GM21723 (cell line): ENCODE results near the gene TGFBRAP1.
"Not testable (repeated sequence)": the region's sequence is repeated elsewhere in the genome, so short reads cannot be mapped to it uniquely, and the experiment has no call there.

Experiments
- ATAC-seq: cut with Tn5 transposase; IDR thresholded peaks from one replicate; pipeline ENCODE4 v1.9.1; 2021; ENCODE audit warnings: mild to moderate bottlenecking, moderate library complexity; ENCODE audit not compliant: unreplicated experiment

Gene TGFBRAP1

DNA sequence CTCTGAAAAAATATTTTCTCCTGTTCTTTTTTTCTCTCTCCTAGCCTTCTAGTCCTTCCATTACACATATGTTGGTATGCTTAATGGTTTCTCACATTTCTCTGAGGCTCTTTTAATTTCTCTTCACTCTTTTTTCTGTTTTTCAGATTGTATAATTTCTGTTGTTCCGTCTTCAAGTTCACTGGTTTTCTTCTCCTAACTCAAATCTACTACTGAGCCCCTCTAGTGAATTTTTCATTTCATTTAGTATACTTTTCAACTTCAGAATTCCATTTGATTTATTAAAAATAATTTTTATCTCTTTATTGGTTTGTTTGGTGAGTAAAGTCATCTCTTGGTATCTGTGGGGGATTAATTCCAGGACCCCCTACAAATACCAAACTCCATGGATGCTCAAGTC is 27.6 kb upstream of the TGFBRAP1 start:
- ATAC-seq = no peak

DNA sequence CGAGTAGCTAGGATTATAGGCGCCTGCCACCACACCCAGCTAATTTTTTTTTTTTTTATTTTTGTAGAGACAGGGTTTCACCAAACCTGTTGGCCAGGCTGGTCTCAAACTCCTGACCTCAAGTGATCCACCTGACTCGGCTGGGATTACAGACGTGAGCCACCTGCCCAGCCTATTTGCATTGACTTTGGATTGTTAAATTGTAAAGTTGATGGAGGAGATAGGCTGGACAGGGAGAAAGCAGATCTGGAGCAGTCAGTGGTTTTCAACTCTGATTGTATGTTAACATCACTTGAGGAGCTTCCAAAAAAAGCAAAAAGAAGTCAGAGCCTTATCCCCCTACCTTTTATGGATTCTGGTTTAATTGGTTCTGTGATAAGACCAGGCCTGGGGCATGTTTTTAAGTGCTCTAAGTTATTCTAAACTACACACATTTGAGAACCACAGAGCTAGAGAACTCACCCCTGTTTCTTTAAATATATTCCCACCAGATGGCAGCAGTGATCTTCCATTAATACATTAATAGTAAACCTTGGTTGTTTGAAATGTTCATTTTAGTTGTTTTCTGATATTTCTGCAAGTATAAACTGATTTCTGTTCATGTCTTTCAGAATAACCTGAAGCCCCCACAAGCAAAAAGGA is 15.3 kb upstream of the TGFBRAP1 start:
- ATAC-seq = no peak

DNA sequence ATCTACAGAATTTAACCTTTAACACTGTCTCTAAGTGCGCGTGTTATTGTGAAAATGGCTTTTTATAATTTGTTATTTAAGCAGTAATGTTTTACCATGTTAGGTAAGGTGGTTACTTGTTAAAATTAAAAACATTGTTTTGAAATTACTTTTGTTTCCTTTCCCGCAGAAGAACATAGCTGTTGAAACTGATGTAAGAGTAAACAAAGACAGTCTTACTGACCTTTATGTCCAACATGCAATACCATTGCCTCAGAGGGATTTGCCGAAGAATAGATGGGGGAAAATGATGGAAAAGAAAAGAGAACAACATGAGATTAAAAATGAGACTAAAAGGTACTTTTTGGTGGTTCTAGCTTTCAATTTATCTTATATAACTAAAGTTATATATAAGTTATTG is 9.9 kb upstream of the TGFBRAP1 start:
- ATAC-seq = no peak

DNA sequence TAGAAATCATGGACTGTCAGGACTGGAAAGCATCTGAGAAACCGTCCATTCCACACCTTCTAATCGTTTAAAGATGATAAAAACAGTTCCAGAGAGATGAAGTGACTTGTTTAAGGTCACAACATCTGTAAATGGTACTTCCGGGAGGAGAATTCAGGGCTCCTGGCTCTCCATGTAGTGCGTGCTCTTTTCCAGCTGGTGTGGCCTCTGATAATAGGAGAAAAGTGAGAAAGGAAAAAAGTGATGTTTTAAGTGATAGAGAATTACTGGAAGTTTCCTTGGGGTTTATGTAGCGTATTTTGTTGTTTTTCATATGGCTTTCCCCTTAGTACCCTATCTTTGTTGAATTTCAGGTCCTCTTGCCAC is 8.5 kb upstream of the TGFBRAP1 start:
- peak; percentile 12 for ATAC-seq

DNA sequence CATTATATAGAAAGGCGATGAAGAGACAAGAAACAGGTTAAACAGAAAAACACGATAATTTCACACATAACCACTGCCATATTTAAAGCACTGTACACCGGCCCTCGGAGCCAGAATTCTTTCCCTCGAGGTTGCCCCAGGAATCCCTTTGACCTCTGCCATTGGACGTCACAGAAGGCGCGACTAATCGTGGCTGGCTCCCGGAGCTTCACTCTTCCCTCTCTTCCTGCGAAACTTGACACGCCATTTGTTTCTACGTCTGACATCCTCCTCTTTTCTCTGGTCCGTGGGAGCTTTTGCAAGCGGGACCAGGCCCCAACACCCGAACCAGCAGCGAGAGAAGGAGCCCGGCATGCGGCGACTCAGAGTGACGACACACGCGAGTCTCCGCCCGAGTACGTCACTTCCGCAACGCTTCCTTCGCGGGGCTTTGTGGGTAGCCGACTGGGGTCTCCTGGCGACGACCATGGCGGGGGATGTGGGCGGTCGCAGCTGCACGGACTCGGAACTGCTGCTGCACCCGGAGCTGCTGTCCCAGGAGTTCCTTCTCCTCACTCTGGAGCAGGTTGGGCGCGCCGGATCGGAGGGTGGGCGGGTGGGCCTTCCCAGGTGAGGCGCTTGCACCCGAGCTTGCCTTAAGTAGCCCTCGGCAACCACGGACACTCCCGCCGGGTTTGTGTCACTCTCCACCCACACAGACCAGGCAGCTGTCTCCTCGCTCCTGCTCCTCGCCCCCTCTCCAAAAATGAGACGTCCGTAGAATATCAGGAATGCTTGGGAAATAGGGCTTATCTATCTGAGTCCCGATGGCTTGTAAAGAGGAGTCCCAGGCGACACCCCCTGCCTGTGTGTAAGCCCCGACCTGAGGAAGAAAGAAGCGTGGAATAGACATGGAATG is 7.8 kb upstream of the TGFBRAP1 start, which contains the start of gene C2orf49:
TSS of gene C2orf49 (plus strand) at position 419 of the 898 bp plus-strand sequence. CDS start at position 467, 48 bp downstream.
- ATAC-seq = peak; percentile 95

DNA sequence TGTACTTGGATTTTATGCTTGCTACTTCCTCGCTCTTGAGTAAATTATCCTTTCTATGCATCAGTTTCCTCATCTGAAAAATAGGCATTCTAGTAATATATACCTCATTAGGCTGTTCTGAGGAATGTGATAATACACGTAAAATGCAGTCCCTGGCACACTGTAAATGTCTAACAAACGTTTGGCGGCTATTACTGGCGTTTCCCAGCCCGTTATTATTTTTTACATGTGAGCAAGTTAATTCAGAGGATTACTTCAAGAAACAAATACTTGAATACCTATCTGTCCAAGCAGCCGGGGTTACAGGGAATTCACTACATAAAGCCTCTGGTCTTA is 7.2 kb upstream of the TGFBRAP1 start:
- no peak for ATAC-seq

DNA sequence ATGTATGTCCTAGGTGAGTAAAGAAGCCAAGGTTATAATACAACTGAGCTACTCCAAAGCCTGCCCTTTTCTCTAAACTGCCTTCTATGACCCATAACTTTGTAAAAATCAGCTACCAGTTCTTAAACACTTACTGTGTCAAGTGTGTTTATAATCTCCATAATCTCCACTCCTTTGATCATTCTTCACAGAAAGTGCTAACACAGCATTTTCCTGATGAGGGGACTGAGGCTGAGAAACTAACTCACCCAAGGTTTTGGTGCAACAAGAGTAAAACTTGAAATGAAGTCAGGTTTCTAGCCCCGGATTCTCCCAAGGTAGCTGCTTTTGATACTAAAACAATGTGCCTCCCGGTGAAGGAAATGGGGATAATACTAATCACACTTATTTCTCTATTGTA is 5.9 kb upstream of the TGFBRAP1 start:
- ATAC-seq = no peak

DNA sequence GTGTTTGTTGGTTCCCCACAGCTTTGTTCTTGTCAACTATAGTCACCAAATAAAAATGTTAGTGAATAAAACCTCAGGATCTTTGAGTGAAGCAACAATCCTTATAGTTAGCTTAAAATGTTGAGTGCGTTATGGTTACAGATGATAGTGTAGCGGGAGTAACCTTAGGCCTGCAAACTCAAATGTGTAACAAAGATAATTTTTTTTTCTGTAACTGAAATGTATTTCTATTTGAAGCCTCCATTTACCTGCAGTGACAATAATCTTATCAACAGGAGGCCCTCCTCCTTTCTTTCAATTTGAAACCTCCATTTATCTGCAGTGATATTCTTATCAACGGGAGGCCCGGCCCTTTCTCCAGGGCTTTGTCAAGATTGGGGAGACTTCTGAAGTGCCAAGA is 4.7 kb upstream of the TGFBRAP1 start:
- no peak for ATAC-seq

DNA sequence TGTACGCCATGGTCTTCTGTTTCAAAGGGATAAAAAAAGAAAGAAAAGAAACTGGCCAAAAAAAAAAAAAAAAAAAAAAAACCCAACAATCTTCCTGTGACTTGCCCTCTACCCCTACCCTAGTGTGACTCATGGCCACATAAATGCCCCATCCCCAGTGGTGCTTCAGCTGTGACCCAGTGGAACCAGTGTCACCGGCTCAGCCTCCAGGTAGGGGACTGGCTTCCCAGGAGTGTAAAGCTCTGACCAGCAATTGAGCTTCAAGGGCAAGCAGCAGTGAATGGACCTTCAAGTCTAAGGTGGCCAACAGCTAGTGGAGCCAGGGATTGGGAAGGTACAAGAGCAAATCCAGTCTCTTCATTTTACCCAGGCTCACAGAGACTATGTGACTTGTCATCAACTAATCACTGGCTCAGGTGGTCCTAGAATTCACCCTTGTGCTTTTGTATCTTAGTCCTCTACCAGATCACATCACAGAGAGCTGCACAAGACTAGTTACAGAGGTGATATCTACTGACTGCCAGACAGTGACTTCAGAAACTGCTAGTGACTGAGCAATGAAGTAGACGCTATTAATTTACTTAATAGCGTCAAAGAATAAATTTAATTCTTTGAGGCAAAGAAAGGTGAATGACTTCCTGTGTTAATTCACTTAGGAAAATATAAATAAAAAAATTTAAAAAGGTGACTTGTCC is 1.3 kb upstream of the TGFBRAP1 start:
- ATAC-seq = no peak

DNA sequence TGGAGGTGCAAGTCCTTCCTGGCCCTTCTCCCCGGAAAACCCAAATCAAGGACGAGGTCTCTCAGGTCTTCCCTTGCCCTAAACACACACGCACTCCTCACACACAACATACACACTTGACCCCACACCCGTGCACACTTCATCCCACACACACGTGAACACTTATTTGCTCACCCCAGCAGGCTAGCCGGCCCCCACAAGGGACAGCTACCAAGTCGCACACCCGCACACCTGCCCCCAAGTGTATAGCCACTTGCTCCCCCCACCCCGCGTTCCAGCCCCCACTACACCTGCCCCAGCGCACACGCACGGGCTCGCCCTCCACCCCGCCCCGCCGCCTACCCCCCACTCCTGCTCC is 359 bp downstream of the TGFBRAP1 start:
- no peak for ATAC-seq

DNA sequence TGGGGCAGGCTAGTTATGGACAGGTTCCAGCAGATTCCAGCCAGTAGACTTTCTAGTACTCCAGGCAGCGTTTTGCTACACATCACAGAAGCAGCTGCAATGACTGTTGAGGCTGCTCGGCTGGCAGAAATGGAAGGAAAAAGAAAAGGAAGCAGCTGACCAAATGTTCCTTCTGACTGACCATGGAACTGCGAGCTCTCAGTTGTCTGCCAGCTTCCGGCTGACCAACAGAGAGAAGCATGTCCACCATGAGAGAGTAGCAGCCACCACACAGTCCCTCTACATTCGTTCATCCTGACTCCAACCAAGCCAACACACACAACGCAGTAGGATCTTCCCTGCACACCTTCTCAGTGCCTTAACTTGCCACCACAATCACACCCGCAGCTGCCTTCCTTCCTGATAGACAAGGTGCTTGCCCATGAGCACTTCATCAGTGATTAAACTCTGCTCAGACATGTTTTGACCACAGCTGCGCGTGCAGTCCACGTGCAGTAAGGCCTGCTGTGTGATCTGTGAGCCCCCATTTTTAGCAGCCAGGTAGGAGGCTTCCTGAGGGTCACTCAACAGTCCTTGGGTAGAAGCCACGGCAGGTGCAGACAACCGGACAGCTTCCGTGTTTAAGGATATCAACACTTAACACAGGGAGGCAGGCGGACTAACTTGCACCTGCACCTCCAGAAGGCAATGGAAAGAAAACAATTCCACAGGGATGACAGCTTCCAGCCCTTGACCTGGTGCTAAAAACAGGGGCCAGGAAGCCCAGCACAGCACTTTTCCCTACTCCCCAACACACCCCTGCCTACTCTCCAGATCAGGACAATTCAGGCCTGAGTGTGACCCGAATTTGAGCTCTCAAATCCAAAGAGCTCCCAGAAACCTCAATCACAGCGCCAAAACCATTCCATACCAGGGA is 996 bp downstream of the TGFBRAP1 start:
- ATAC-seq = no peak

DNA sequence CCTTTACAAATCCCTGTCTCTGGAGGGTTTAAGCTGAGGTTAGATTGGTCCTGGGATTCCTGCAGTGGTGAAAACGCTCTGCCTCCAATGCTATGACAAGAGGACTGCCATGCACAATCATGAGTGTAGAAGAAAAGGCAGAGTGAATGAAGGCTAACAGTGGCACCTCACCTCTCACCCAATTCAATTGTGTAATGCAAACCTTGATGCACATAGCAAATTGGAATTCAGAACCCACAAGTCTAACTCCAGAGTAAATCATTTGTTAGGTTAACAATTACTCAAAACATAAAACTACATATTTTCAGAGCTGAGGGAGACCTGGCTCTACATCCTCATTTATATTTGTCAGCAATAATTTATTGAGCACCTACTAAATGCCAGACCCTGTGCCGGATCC is 1.8 kb downstream of the TGFBRAP1 start:
- ATAC-seq = no peak

DNA sequence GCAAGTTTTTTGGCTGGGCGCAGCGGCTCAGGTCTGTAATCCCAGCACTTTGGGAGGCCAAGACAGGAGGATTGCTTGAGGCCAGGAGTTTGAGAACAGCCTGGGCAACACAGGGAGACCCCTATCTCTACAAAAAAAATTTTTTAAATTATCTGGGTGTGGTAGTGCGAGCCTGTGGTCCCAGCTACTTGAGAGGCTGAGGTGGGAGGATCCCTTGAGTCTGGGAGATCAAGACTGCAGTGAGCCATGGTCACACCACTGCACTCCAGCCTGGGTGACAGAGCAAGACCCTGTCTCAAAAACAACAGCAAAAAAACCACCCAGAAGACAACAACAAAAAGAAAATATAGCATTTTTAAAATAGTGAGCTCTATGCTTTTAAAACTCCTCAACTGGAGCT is 2.3 kb downstream of the TGFBRAP1 start:
- not testable (repeated sequence) for ATAC-seq

DNA sequence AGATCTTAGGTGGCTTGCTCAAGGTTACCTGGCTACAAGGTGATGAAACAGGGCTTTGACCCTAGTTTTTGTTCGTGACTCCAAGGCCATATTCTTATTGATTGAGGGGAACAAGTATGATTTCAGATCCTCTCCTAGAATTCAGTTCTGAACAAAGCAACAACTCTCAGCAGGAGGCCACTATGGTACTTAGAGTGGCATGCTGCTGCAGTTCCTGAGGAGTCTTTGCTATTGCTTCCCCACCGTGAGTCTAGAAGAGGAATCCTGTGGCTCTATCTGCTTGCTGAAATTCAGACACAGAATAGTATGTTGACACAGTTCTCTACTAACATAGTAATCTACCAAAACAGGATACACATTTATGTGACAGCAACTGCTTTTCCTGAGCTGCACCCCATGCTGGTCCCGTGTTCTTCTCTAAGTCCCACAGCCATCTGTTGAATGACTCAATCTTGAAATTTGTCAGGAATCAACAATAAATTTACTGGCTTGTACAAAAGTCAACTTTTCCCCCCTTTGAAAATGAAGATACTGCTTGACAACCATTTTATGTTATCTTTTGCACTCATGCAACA is 4.1 kb downstream of the TGFBRAP1 start:
- ATAC-seq = no peak

DNA sequence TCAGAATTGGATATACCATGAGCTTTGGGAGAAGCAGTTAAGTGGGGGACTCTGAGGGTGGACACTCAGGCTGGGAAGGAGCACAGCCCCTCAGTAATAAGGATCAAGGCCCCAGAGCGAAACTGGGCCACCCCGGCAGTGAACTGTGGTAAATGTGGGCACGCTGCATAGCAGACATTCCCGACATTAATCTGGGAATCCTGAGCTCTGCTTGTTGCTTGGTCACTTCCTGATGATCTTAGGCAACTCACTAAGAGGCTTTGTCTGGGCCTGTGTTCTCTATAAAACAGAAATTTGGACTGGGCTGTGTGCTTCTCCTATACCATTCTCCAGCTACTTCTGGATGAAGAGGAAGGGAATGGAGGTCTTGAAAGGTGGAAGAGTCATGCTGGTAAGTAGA is 4.8 kb downstream of the TGFBRAP1 start:
- no peak for ATAC-seq

DNA sequence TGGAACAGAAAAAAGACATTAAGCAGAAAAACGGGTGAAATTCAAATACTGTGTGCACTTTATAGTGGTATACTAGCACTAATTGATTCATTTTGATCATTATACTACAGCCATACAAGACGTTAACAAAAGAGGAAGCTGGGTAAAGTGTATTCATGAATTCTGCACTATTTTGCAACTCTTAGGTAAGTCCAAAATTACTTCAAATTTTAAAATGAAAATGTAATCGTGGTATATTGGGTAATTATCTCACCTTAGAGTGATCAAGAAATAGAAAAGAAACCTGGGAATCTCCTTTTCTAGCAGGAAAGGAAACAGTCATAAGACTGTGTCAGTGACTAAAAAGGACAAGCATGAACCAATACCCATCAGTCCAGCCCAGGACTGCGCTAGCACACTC is 5.4 kb downstream of the TGFBRAP1 start:
- no peak for ATAC-seq

DNA sequence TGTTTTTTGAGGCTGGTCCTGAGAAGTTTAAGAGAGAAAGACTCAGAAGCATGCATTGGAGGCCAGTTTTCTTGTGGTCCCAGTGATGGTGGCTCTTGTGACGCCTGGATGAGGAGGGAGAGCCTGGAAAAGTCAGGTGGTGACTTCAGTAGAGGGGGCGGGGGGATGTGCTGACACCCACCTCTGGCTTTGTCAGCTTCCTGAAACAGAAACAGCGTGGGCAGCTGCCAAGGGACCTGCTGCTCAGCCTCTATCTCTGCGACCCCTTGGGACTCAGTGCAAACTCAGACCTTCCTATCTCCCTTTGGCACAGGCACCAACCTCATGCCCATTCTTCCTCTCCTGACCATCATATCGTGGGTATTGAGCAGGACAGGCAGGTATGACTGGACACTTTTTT is 6.4 kb downstream of the TGFBRAP1 start:
- no peak for ATAC-seq

DNA sequence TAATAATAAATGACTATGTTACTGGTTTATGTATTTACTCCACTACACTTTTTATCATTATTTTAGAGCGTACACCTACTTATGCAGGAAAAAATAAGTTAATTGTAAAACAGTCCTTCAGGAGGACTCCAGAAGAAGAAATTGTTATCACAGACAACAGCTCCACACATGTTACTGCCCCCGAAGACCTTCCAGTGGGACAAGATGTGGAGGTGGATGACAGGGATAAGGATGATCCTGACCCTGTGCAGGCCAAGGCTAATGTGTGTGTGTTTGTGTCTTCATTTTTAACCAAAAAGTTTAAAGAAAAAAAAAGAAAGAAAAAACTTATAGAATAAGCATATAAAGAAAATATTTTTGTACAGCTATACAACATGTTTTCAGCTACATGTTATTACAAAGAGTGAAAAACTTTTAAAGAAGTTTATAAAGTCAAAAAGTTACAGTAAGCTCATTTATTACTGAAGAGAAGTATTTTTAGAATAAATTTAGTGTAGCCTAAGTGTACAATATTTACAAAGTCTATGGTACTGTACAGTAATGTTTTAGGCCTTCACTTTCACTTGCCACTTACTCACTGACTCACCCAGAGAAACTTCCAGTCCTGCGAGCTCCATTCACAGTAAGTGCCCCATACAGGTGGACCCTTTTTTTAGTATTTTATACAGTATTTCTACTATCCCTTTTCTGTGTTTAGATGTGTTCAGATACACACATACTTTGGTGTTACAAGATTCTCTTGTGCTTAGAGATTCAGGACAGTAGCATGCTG is 7.5 kb downstream of the TGFBRAP1 start:
- ATAC-seq = no peak

DNA sequence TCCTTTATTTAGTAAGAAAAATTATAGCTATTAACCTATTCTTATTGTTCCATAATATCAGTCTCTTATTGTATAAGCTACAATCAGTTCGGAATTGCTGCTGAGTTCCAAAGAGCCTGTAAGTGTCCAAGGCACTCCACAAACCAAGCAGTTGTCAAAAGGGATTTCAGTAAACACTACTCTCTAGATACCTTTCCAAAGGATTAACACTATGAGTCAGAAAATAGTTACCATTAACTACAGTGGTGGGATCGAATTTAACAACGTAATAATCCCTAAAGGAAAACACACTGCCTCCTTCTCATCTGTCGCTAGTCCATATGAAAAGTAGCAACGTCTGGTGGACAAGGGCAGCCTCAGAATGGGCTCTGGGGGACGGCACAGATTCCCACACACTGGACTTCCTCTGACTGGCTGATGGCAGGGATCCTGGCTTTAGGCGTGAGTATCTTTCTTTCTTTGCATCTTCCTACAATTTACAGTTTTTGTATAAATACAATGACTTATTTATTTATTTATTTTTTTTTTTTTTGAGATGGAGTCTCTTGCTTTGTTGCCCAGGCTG is 8.8 kb downstream of the TGFBRAP1 start:
- no peak for ATAC-seq

DNA sequence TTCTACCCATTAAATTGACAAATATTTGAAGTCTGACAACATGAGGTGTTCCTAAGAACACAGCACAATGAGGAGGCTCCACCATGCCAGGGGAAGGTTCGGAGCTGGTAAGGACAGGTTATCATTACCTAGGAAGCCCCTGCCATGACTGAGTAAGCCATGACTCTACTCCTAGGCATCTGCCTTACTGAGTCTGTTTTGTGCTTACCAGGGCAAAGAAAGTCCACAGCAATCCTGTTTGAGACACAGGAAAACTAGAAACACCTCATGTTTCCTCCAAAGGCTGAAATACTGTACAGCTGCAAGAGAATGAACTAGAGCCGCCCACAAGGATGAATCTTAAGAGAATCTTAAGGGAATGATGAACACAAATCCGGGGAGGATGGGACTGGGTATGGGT is 11.6 kb downstream of the TGFBRAP1 start:
- no peak for ATAC-seq
